Stimulated activated CD4-positive, alpha-beta T cell treated with anti-CD3 and anti-CD28 coated beads, Interleukin-2, amount 100 ng/mL, for 24 hours (primary cell): ENCODE results near the gene CLEC10A.
"Not testable (repeated sequence)": the region's sequence is repeated elsewhere in the genome, so short reads cannot be mapped to it uniquely, and the experiment has no call there.

Source experiments
- DNase-seq, 2 donors: peaks; one replicate each; pipeline ENCODE4 v3.0.0-alpha.2; 2020

The CLEC10A gene

DNA sequence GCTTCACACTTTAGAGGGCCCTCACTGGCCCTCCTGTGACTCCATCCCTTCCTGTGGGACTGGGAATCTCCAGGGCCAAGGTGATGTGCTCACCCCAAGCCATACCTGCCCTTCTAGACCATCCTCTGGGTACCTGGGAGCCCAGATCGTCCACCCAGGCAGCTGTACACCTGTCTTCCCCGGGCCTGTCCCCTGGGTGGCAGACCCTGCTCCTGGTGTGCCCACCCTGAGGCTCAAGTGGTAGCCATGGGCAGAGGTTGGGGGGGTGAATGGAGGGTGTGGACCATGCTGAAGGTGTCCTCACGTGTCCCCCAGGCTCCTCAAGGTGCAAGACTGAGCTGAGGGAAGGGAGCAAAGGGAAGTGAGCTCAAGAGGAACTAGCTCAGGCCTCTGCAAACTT is 9.3 kb downstream of the CLEC10A start:
- no peak for DNase-seq

DNA sequence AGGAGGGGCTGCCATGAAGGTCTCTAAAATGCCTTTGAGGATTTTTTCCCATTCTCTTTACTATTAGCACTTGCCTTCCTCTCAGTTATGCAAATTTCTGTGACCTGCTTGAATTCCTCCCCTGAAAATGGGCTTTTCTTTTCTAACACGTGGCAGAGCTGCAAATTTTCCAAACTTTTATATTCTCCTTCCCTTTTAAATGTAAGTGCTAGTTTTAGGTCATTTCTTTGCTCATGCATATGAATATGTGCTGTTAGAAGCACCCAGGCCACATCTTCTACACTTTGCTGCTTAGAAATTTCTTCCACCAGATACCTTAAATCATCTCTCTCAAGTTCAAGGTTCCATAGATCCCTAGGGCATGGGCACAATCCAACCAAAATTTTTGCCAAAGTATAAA is 11.8 kb downstream of the CLEC10A start:
- no peak for DNase-seq

DNA sequence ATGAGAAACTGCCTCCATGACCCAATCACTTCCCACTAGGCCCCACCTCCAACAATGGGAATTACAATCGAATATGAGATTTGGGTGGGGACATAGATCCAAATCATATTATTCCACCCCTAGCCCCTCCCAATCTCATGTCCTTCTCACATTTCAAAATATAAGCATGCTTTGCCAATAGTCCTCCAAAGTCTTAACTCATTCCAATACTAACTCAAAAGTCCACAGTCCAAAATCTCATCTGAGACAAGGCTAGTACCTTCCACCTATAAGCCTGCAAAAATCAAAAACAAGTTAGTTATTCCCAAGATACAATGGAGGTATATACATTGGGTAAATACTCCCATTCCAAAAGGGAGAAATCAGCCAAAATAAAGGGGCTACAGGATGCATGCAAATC is 12.9 kb downstream of the CLEC10A start:
- DNase-seq = no peak

DNA sequence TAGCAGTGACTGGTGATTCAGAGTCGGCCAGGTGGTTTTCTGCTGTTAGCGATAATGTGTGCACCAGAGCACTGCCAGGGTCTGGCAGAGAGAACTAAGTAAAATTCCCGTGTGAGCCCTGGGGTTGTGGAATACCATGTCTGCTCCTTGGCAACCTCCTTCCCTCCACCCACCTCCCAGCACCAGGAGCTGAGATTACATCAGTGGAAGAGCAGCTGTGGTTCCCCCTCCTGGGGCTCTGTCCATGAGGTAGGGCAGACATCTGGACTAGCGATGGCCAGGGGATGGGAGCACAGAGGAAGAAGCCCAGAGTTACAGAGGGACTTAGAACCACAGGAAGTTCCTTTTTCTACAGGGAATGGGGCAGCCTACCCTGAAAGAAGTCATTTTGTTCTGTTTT is 15.8 kb downstream of the CLEC10A start:
- no peak for DNase-seq

DNA sequence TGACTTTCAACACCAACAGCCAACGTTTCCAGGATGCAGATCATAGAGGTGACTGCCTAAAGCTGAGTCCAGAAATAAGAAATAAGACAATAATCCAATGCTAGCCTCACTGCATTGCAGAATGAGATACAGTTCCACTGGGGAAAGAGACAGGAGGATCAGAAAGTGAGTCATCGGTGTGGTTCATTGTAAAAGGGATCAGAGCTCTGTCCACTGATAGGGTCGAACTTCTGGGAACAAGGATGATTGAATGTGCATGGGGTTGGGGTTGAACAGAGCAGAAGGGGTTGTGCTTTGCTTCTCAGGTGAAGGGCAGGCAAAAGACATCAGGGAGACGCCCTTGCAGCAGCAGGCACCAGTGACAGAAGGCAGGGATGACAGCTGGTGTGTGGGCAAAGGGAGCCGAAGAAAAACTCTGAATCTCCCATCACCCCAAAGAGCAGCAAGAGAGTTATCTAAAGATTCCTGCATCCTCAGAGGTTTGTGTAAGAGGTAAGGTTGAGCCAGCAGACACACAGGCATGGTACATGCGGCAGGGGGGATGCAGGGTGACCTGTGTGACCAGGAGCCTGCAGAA is 16.4 kb downstream of the CLEC10A start:
- DNase-seq = no peak

DNA sequence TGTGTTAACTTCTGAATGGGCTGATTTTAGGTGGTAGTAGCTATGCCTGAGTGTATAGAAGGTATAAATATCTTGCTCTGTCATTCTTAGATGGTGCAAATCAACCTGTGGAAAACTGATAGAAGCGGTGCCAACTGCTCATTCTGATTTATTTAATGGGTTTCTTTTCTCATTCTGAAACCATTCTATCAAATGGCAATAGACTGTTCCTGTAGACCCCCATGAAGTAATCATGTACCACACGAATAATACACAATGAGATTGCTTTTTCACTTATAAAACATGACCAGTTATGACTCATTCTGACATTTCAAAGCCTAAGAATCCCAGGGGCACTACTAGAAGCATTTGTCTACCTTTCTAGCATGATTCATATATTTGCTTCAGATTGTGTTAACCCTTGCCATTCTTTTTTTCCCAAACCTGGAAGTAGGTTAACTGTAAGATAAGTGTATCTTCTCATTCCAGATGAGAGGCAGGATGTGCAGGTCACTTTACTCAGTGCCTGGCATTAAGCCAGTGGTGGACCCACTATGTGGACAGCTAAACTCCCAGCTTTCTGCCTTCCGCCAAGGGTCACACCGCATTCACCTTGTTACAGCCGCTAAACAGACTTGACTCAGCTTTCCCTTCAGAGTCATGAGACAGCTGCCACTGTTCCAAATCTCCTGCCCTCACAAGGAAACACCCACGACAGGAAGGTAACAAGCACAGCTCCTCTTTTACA is 19.7 kb downstream of the CLEC10A start:
- DNase-seq = peak; percentile 56 to 59

DNA sequence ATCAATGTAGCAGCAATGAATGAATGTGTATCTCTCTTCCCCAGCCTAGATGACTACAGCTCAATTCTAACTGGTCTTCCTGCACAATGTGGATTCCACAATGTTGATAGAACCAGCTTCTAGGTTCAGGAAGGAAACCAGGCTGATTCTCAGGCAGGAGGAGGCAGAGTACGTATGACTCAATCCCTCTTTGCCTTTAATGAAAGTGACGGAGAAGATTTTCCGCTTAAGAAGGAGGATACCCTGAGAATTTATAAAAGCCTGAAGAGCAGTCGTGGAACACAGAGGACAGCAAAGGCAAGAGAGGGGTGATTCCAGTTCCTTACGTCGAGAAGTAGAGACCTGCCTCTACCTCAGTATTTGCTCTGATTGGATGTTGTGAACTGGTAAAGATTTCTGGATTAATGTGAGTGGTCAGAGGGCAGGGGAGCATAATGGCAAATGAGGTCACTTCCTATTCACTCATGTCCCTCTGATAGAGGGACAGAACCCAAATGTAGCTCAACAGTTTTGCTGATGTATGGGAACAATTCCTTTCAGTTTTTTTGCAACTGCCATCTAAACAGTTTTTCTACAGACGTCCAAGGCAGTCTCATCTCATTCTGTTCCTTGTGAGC is 21.1 kb downstream of the CLEC10A start:
- no peak for DNase-seq

DNA sequence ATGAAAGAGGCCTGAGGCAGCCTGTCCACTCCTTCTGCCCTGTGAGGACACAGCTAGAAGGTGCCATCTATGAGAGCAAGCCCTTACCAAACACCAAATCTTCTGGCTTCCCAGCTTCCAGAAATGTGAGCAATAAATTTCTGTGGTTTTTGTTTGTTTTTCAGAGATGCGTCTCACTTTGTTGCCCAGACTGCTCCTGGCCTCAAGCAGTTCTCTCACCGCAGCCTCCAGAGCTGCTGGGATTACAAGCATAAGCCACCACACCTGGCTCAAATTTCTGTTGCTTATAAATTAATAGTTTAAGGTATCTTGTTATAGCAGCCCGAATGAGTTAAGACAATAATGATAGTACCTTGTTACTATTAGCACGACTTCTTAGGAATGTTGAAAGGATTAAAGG is 23.7 kb downstream of the CLEC10A start:
- no peak for DNase-seq

DNA sequence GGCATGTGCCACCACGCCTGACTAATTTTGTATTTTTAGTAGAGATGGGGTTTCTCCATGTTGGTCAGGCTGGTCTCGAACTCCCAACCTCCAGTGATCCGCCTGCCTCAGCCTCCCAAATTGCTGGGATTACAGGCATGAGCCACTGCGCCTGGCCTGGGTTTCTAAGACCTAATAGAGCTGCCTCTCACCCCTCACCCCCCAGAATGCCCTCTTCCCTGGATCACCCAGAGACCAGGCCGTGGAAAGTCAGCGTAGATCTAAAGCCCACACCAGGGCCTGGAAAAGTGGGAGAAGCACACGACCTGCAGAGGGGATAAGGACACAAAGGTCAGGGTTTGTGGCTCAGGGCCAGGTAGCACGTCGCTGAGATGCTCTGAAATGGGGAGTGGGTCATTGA is 29.5 kb downstream of the CLEC10A start:
- DNase-seq = not testable (repeated sequence)

DNA sequence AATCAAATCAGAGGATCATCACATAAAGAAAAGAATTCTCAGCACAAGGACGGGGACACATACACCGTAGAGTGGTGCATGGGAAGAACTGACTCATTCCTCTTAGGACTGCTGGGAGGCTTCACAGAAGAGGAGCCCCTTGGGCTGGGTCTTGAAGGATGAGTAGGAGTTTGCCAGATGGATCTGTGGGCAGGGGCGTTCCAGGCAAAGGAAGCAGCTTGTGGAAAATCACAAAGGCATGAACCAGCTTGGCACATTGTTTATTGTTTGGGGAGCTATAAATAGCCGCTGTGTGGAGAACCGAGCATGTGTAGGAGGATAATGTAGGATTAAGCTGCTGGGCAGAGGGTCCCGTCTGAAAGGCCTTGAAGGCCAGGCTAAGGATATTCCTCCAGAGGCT is 31.1 kb downstream of the CLEC10A start:
- DNase-seq = no peak

DNA sequence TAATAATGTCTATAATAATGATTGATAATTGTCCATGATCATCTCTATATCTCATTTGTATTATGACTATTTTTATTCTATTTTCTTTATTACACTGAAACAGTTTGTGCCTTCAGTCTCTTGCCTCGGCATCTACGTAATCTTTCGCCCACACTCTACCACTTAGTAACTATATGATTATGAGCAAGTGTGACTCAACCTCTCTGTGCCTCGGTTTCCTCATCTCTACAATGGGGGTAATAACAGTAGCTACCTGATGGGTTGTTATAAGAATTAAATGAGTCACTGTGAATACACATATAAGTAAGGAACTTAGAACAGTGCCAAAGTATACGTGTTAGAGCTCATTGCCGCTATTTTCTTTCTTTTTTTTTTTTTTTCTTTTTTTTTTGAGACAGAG is 32.5 kb downstream of the CLEC10A start:
- peak in 1 of 2 donors; percentile 27 for DNase-seq

DNA sequence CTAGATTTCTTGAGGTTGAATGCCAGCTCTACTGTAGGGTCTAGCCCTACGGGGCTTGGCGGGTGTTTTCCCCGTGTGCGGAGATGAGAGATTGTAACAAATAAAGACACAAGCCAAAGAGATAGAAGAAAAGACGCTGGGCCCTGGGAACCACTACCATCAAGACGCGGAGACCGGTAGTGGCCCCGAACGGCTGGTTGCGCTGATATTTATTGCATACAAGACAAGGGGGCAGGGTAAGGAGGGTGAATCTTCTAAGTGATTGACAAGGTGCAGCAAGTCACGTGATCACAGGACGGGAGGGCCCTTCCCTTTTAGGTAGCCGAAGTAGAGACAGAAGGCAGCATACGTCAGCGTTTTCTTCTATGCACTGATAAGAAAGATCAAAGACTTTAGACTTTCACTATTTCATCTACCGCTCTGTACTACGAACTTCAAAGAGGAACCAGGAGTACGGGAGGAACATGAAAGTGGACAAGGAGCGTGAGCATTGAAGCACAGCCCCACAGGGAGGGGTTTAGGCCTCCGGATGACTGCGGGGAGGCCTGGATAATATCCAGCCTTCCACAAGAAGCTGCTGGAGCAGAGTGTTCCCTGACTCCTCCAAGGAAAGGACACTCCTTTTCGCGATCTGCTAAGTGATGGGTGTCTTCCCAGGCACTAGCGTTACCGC is 33.2 kb downstream of the CLEC10A start:
- peak; percentile 66 to 70 for DNase-seq

DNA sequence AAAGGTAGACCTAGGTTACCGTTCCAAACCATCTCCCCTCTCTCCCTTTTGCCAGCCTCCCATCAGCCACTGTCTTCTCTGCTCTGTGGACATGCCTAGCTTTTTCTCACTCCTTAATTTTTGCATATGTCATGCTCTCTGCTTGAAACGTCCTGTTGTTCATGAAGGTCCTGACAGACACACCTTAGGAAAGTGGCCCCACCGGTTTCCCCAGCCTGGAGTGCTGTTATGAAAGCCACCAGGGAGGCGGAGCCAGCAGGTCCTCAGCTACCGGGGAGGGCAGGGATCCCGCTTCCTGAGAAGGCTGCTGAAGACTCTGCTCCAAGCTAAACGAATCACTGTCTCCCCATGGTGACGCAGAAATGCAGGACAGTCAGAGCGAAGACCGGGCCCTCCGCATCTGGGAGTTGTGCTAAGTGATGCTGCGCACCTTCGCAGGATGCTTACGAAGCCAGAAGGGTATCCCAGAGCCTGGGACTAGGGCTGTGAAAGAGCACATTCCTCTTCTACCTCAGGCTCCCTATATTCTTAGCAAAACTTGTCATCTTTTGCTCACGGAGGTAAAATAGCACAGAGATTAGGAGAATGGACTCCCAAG is 33.8 kb downstream of the CLEC10A start:
- peak; percentile 44 to 59 for DNase-seq

DNA sequence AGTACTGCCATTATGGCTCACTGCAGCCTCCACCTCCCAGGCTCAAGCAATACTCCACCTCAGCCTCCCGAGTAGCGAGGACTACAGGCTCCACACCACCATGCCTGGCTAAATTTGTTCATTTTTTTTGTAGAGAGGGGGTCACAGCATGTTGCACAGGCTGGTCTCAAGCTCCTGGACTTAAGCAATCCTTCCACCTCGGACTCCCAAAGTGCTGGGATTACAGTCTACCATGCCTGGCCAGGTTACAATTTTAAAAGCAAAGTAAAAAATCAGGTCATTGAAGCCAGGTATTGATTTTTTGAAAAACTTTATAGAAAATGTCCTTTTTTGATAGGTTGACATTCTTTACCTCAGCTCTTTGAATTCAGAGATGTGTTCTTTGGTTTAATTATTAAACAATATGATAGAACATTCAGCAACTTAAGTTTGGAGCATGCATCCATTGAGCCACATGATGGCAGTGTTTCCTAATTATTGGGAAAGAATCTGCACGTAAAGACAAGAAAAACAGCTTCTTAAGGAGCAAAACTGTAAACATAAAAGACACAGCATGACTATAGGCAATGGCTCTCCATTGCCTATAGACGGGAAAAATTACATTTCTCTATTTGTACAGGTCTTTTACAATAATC is 34.4 kb downstream of the CLEC10A start:
- peak; percentile 29 to 43 for DNase-seq

DNA sequence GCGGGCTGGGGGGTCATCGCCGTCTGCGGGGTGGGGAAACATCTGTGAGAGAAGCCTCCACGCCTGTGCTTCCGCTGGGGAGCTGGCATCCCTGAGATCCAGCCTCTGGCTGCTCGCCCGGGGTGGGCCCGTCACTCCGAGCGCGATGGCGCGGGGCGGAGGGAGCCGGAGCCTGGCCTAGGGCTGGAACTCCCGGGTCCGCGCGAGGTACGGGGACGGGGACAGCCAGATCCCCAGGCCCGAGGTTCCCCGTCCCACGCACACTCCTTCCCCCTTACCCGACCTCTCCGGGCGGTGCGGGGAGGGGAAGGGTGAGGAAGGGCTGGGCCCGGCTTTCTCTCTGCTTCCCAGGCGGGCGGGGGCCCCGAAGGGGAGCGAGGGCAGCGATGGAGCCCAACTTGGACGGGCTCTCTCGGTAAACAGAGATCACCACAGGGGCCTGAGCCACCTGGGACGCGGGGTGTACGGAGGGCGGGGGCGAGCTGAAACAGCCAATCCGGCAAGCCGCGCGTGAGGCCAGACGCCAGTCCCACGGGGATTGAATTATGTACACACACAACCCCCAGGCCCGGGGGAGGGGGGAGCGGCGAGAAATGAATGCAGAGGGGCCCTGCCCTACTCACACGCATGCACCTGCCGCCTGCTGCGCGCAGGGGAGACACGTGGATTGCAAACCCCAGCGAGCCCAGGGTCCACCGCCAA is 36.4 kb downstream of the CLEC10A start, which contains the start of gene SLC16A11:
TSS of gene SLC16A11 (minus strand) at position 596 of the 702 bp plus-strand sequence. CDS start at position 17, 579 bp downstream.
- DNase-seq = peak; percentile 49 to 52

DNA sequence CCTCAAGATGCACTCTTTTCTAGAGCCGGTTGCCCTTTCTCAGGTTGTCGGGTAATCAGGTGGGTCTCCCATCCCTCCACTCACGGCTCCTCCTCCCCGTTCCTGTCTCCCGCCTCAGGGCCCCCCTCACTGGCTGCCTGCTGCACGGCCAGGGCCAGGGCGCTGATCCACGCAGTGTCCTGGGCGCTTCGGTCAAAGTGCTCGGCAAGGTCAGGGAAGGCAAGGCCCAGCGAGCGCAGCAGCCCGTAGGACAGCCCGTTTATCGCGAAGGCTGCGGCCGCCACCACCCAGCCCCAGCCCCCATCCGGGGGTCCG is 36.9 kb downstream of the CLEC10A start:
- no peak for DNase-seq

DNA sequence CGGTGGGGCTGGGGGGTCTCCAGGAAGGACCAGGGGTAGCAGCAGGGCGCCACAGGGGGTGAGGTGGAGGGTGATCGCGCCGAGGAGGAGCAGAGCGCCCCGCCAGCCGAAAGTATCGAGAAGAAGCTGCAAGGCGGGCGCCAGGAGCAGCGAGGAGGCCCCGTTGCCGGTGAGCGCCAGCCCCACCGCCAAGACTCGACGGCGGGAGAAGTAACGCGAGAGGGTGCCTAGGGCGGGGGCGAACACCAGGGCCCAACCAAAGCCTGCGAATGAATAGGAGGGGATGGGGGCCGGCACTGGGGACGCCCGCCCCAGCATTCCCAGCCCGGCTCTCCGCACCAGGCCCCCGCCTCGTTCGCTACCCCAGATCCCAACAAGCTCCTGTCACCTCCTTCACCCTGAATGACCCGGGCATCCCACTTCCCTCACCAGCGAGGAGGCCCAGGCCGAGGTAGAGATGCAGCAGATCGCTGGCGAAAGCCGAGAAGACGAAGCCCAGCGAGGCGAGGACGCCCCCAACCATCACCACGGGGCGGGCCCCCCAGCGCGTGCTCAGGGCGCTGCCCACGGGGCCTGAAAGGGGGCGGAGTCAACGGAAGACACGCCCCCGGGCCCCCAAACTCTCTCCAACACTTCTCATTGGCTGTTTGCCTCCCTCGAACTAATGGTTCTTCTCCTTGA is 37.4 kb downstream of the CLEC10A start:
- peak; percentile 41 to 57 for DNase-seq

DNA sequence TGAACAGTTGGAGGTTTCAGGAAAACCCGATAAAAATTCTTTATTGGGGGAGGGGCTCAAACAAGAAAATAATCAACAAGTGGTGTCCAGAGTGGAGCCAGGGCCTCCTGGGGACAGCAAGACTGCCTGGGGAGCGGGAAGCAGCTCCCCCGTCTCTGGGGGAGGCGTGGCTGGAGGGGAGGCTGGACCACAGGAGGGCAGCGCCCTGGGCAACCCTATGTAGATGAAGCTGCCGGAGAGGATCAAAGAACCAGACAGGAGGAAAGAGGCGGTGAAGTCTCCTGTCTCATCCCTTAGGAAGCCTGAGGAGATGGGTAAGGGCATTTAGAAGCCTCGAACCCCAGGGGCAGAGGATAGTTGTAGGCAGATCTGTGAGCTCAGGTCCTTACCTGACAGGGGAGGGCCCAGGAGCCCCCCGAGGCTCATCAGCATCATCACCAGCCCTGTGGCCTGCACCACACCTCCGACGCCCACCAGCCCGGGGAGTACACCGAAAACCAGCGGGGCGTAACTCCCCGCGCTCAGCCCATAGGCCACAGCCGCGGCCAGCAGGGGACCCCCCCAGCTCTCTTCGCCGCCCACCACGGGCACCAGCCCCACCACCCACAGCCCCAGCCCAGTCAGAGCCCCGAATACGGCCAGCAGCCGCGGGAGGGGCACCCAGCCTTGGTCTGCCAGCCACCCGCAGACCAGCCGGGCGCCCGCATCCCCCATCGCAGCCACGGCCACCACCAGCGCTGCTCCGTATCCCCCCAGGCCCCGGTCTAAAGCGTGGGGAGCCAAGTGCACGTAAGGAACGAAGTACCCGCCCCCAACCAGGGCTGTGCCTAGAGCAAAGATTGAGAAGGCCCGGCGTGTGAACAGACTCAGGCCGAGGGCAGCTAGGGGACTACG is 38.2 kb downstream of the CLEC10A start:
- peak; percentile 32 to 38 for DNase-seq

DNA sequence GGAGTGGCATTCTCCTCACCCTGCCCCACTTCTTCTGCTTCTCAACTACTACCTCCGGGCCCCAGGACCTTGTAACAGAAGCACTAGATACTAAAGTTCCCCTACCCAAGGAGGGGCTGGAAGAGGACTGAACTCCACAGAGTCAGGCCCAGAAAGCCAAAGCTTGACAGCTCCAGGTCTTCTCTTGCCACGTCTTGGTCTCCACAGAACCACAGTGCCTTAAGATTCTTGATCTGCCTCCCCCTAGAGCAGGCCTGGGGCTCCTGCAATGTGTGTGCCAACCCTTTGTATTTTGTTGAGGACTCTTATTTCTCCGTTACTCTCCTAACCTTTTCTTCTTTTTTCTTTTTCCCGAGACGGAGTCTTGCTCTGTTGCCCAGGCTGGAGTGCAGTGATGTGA is 40.2 kb downstream of the CLEC10A start:
- no peak for DNase-seq

DNA sequence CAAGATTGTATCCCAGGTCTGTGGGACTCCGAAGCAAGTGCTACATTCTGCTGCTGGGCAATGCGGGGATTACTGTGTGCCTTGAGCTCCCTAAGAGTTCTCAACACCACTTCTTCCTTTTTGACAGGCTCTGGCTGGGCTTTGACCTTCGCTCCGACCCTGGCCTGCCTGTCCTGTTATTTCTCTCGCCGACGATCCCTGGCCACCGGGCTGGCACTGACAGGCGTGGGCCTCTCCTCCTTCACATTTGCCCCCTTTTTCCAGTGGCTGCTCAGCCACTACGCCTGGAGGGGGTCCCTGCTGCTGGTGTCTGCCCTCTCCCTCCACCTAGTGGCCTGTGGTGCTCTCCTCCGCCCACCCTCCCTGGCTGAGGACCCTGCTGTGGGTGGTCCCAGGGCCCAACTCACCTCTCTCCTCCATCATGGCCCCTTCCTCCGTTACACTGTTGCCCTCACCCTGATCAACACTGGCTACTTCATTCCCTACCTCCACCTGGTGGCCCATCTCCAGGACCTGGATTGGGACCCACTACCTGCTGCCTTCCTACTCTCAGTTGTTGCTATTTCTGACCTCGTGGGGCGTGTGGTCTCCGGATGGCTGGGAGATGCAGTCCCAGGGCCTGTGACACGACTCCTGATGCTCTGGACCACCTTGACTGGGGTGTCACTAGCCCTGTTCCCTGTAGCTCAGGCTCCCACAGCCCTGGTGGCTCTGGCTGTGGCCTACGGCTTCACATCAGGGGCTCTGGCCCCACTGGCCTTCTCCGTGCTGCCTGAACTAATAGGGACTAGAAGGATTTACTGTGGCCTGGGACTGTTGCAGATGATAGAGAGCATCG is 41.8 kb downstream of the CLEC10A start:
- DNase-seq = no peak
